Heart right ventricle (tissue), 16 donors: ENCODE data around the gene YPEL4. TPM values are rescaled to one million over a fixed set of nuclear protein-coding genes. Genes with fewer than 3 reads are reported as not detected.

Experiments
- ATAC-seq, 8 donors: fragments of 200-7000 bp; cut with Tn5 transposase; one replicate each; pipeline ENCODE4 v1.9.1; 2020; ENCODE audit warnings: mild to moderate bottlenecking in 8 of 8, moderate library complexity in 8 of 8, moderate number of reproducible peaks in 1 of 8
- DNase-seq, 2 donors: peaks; one replicate each; pipeline ENCODE4 v3.0.0-alpha.2; 2020
- H3K27ac ChIP-seq, 10 donors: fragments of 200-600 bp; sonication (generic) in 2 of 10; one replicate each; pipeline versions ENCODE4 v1.5.0 to v1.8.0; 2020 to 2022; ENCODE audit warnings: mild to moderate bottlenecking in 3 of 10
- H3K27me3 ChIP-seq, 7 donors: fragments of 200-600 bp; one replicate each; pipeline ENCODE4 v1.8.0; 2021 to 2022; ENCODE audit warnings: mild to moderate bottlenecking in 2 of 7
- H3K36me3 ChIP-seq, 9 donors: fragments of 200-600 bp; sonication (generic) in 1 of 9; one replicate each; pipeline versions ENCODE4 v1.5.0 to v1.8.0; 2020 to 2022; ENCODE audit warnings: mild to moderate bottlenecking in 2 of 9
- H3K4me1 ChIP-seq, 9 donors: fragments of 200-600 bp; sonication (generic) in 1 of 9; one replicate each; pipeline versions ENCODE4 v1.5.0 to v1.8.0; 2020 to 2022; ENCODE audit warnings: mild to moderate bottlenecking in 4 of 9
- H3K4me3 ChIP-seq, 10 donors: fragments of 200-600 bp; sonication (generic) in 2 of 10; one replicate each; pipeline versions ENCODE4 v1.5.0 to v1.8.0; 2020 to 2022; ENCODE audit warnings: mild to moderate bottlenecking in 7 of 10, moderate library complexity in 2 of 10
- H3K9me3 ChIP-seq, 11 donors: fragments of 200-600 bp in 10 of 11; sonication (generic) in 2 of 11; one replicate each; pipeline versions ENCODE4 v1.5.0 to v1.8.0; 2013 to 2022; ENCODE audit warnings: mild to moderate bottlenecking in 2 of 11, control low read depth in 1 of 11, moderate library complexity in 1 of 11
- CTCF ChIP-seq, 9 donors: fragments of 200-600 bp; sonication (generic) in 2 of 9; IDR thresholded peaks; one replicate each; pipeline versions ENCODE4 v1.5.0 to v1.8.0; 2021 to 2022; ENCODE audit warnings: antibody characterized with exemption in 9 of 9, mild to moderate bottlenecking in 5 of 9, moderate library complexity in 1 of 9
- WGBS, 2 donors: extraction: QIAGEN DNeasy Blood & Tissue Kit; methylation state at CpG; one replicate each; pipeline ENCODE4 v1.1.7; 2013; ENCODE audit warnings: inconsistent platforms in 1 of 2; 5-methylcytosine and 5-hydroxymethylcytosine counted together
- intact Hi-C, 10 donors: fragments of 100-400 bp; cut with DNase I; formaldehyde crosslinking; loops; one replicate each; pipeline versions ENCODE4 v1.11.1 to v1.14.2; 2022
- polyA plus RNA-seq, 2 donors: library from polyadenylated mRNA; stranded (reverse); fragments of 200-250 nt; gene quantifications; one replicate each; pipeline ENCODE4 v1.2.3, GENCODE V29; 2013
- total RNA-seq, 10 donors: library from RNA; stranded (reverse); fragmentation: NEBNext Ultra II Directional in 3 of 10; extraction: Animal tissue kit (Norgen Biotek cat#: 25700) in 3 of 10; gene quantifications; one replicate each; pipeline versions ENCODE4 v1.2.1 to v1.2.4, GENCODE V29; 2021 to 2023
- donor health status: Arrhythmogenic right ventricular cardiomyopathy.
- donor health status: ischemic (EF 13 %, LVEDD 7.1; RV severe dilation, severe dysfunction).
- donor health status: healthy with polysubstance abuse.
- donor health status: DM: no; HTN: yes; CAD: no.
- donor health status: DM: no; HTN: no; CAD: no.
- donor health status: ischemic (EF 25% LVEDD 6.9; RV normal size, moderate dysfunction).
- donor health status: ischemic (EF 25% LVEDD 5.7; RV mildly dilated, moderate dysfunction).
- donor health status: healthy.
- donor health status: DM: yes; HTN: yes; CAD: no.
- donor health status: Ischemic cardiomyopathy.
- donor health status: ischemic (EF 35%, LVEDD 5.7; RV mildly dilated, moderate dysfunction).
- donor health status: nonischemic (EF 11% LVEDD 7.7; RV severe dilation, severe dysfunction).
- donor health status: DM: yes; HTN: yes; CAD: no.
- donor health status: PGD.
- donor health status: ischemic (EF 29% LVEDD 5.4; RV normal size, mild dysfunction).
- donor health status: nonischemic (EF 23%, LVEDD 6.1; RV moderate dilation, normal function).

Gene YPEL4
- total and polyA plus RNA-seq, 12 donors, result 0.17 to 3.4 (median 0.55) TPM; not detected in 1

- no peak for ATAC-seq
- peak overlapping the region in 1 of 10 donors; percentile 10 for H3K4me3 ChIP-seq
- intact Hi-C loops, result loop anchor here in 9 of 10 donors (2.0 to 10.0 kb wide), 7 partner anchors 78 to 868 kb away; no protein-coding TSS in a partner anchor
- no peak for DNase-seq
- H3K9me3 ChIP-seq, result no peaks in the 10 kb centered on the region
- peaks cover 3 to 72% (median 55%) of the 10 kb centered on the region in 9 donors for H3K4me1 ChIP-seq
- no peak for TF ChIP-seq CTCF (IDR thresholded peaks at IDR 0.05)
- peaks cover 0 to 69% (median 50%) of the 10 kb centered on the region in 7 donors for H3K27me3 ChIP-seq
- H3K27ac ChIP-seq, result peak overlapping the region in 4 of 10 donors; percentile 21 to 68 (median 54)
- WGBS, 2 donors, result 7% methylated on average over 23 of the region's 23 CpGs
- no peaks in the 10 kb centered on the region for H3K36me3 ChIP-seq
Measured at GRCh38 chr11:57646799-57647303, 2.9 kb downstream of the YPEL4 start.

GRCh38 chr11:57646194-57646798 lies 3.4 kb downstream of the YPEL4 start:
- DNase-seq (peak in 1 of 2 donors; percentile 23), ATAC-seq (no peak)
- Histone ChIP-seq H3K27ac (peak overlapping the region in 6 of 10 donors; percentile 15 to 68 (median 54)), H3K4me3 (no peak overlapping the region), H3K36me3 (no peaks in the 10 kb centered on the region), H3K4me1 (peaks cover 3 to 74% (median 55%) of the 10 kb centered on the region in 9 donors), H3K27me3 (peaks cover 0 to 63% (median 47%) of the 10 kb centered on the region in 7 donors), H3K9me3 (no peaks in the 10 kb centered on the region)
- WGBS, 2 donors, result 21 to 30% methylated on average over 10 of the region's 10 CpGs
- intact Hi-C loops, result loop anchor here in 9 of 10 donors (2.0 to 10.0 kb wide), 7 partner anchors 77 to 869 kb away; no protein-coding TSS in a partner anchor
- TF ChIP-seq CTCF (IDR thresholded peaks at IDR 0.05), result no peak

- H3K9me3 ChIP-seq, result no peaks in the 10 kb centered on the region
- no peak for TF ChIP-seq CTCF (IDR thresholded peaks at IDR 0.05)
- no peaks in the 10 kb centered on the region for H3K36me3 ChIP-seq
- WGBS, 2 donors, result 6 to 14% methylated on average over 5 of the region's 5 CpGs
- DNase-seq (no peak), ATAC-seq (peak in 5 of 8 donors; percentile 4 to 35 (median 21))
- intact Hi-C loops, result loop anchor here in 9 of 10 donors (2.0 to 10.0 kb wide), 7 partner anchors 77 to 869 kb away; no protein-coding TSS in a partner anchor
- H3K4me1 ChIP-seq, result peaks cover 3 to 80% (median 55%) of the 10 kb centered on the region in 9 donors
- H3K4me3 ChIP-seq, result no peak overlapping the region
- peak overlapping the region in 9 of 10 donors; percentile 15 to 68 (median 47) for H3K27ac ChIP-seq
- H3K27me3 ChIP-seq, result peaks cover 0 to 59% (median 43%) of the 10 kb centered on the region in 7 donors
Measured at GRCh38 chr11:57645689-57646085, 4.0 kb downstream of the YPEL4 start.

GRCh38 chr11:57644748-57645688 lies 4.7 kb downstream of the YPEL4 start:
- peaks cover 3 to 80% (median 56%) of the 10 kb centered on the region in 9 donors for H3K4me1 ChIP-seq
- intact Hi-C loops, result loop anchor here (2.0 to 10.0 kb wide), 9 partner anchors 76 to 870 kb away; partner anchors contain the start of gene UBE2L6 (in 3 of the 10)
- peak; percentile 72 to 92 (median 88) for TF ChIP-seq CTCF (IDR thresholded peaks at IDR 0.05)
- 10 to 11% methylated on average over 17 of the region's 17 CpGs for WGBS, 2 donors
- H3K27me3 ChIP-seq, result peaks cover 0 to 55% (median 37%) of the 10 kb centered on the region in 7 donors
- no peak overlapping the region for H3K4me3 ChIP-seq
- peak; percentile 76 to 86 for DNase-seq
- no peaks in the 10 kb centered on the region for H3K9me3 ChIP-seq
- no peaks in the 10 kb centered on the region for H3K36me3 ChIP-seq
- peak; percentile 75 to 81 (median 77) for ATAC-seq
- peak overlapping the region in 9 of 10 donors; percentile 11 to 68 (median 47) for H3K27ac ChIP-seq
